Cardiac muscle cell (in vitro differentiated cells and primary cell): Measurements from ENCODE around the gene KRTAP12-4. TPM values are rescaled to one million over a fixed set of nuclear protein-coding genes. Genes with fewer than 3 reads are reported as not detected.
A peak's percentile ranks its signal among the peaks of the same experiment; 100 is the strongest.

Experiments
- DNase-seq, 2 donors: peaks; one replicate each; pipeline versions ENCODE4 v3.0.0 to v3.0.0-alpha.2; 2010 to 2017; ENCODE audit warnings: low read depth in 1 of 2, low spot score in 1 of 2
- H3K27ac ChIP-seq: fragments of 200-600 bp; sonication (generic); 2 replicates; pipeline ENCODE4 v1.5.1; 2016
- H3K27me3 ChIP-seq: fragments of 200-600 bp; sonication (generic); 2 replicates; pipeline ENCODE4 v1.6.0; 2016; ENCODE audit warnings: control low read depth
- H3K36me3 ChIP-seq: fragments of 200-600 bp; sonication (generic); 2 replicates; pipeline ENCODE4 v1.5.1; 2016; ENCODE audit warnings: control low read depth
- H3K4me1 ChIP-seq: fragments of 200-600 bp; sonication (generic); 2 replicates; pipeline ENCODE4 v1.8.1; 2017; ENCODE audit warnings: low read depth, mild to moderate bottlenecking, mixed run types
- H3K4me3 ChIP-seq: fragments of 200-600 bp; sonication (generic); 2 replicates; pipeline ENCODE4 v1.5.1; 2016; ENCODE audit warnings: mild to moderate bottlenecking
- H3K9me3 ChIP-seq: fragments of 200-600 bp; sonication (generic); 2 replicates; pipeline ENCODE4 v1.5.1; 2017; ENCODE audit warnings: low read depth, mild to moderate bottlenecking, control low read depth
- CTCF ChIP-seq: IDR thresholded peaks from 2 replicates; pipeline ENCODE4 v1.5.1; 2012; ENCODE audit warnings: low read depth, mild to moderate bottlenecking, low read length
- polyA plus RNA-seq: library from polyadenylated mRNA; unstranded; fragments of >200 nt; fragmentation: Nextera tagmentation; extraction: Ambion mirVana; gene quantifications from 2 replicates; pipeline ENCODE4 v1.2.1, GENCODE V29; 2016
- total RNA-seq: library from RNA; depleted of rRNA; stranded (reverse); fragments of >200 nt; gene quantifications from 2 replicates; pipeline ENCODE4 v1.2.3, GENCODE V29; 2016

The KRTAP12-4 gene
- total and polyA plus RNA-seq, 2 experiments from 2014 or later = not detected

DNA sequence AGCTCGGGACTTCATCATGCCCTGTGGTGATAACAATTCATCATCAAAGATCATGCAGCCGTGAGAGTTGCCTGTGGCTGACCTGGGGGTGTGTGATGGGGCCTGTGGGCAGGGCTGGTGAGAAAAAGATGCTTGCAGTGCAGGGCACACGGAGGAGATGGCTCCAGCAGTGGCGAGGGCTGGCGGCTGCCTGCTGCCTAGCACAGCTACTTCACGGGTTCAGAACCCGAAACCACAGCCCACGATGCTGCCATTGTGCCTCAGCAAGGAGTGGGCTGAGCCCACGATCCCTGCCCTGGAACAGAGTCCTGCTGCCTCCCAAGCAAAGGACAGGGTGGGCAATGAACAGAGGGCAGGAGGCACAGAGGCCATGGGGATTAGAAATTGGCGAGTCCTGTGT lies 28.2 kb downstream of the KRTAP12-4 start:
- H3K4me3 ChIP-seq = no peak overlapping the region
- H3K27me3 ChIP-seq = no peaks in the 10 kb centered on the region
- no peak for TF ChIP-seq CTCF
- H3K27ac ChIP-seq = no peak overlapping the region
- no peaks in the 10 kb centered on the region for H3K9me3 ChIP-seq
- no peaks in the 10 kb centered on the region for H3K4me1 ChIP-seq
- no peak for DNase-seq
- H3K36me3 ChIP-seq = no peaks in the 10 kb centered on the region

DNA sequence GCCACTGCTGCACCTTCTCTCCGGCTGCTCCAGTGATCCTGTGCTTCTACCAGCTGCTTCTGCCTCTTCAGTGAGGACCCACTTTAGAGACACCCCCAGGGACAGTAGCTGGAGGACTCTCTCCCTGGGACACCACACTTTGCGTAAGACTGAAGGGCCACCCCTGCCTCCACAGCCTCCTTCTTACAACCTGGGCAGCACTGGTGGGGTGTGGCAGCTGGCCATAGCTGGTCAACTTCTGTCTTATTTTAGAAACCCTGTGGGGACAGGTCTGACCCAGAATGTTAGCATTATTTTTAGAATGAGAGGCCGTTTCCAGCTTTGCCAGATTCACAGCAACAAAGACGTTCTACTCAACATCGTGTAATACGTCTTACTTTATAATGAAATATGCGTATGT lies 28.7 kb downstream of the KRTAP12-4 start:
- Histone ChIP-seq H3K27me3 (no peaks in the 10 kb centered on the region), H3K9me3 (no peaks in the 10 kb centered on the region), H3K4me3 (no peak overlapping the region), H3K27ac (no peak overlapping the region), H3K36me3 (no peaks in the 10 kb centered on the region), H3K4me1 (no peaks in the 10 kb centered on the region)
- DNase-seq = no peak
- no peak for TF ChIP-seq CTCF

DNA sequence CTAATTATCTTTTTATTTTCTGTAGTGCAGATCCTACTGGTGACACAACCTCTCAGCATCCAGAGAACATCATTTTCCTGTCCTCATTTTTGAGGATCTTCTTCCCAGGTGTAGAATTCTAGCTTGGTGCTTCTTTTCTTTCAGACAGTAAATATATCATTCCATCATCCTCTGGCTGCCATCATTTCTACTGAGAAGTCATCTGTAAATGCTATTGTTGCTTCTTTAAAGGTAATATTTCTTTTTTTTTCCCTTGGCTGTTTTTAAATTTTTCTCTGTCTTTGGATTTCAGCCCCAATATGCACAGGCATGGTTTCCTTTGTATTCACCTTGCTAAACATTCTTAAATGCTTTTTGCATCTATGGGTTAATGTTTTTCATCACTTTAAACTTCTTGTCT lies 30.9 kb downstream of the KRTAP12-4 start:
- no peaks in the 10 kb centered on the region for H3K36me3 ChIP-seq
- TF ChIP-seq CTCF = no peak
- H3K27ac ChIP-seq = no peak overlapping the region
- H3K9me3 ChIP-seq = no peaks in the 10 kb centered on the region
- no peaks in the 10 kb centered on the region for H3K27me3 ChIP-seq
- no peak overlapping the region for H3K4me3 ChIP-seq
- DNase-seq = no peak
- no peaks in the 10 kb centered on the region for H3K4me1 ChIP-seq

- Histone ChIP-seq H3K27me3 (no peaks in the 10 kb centered on the region), H3K9me3 (no peaks in the 10 kb centered on the region), H3K4me3 (no peak overlapping the region), H3K36me3 (no peaks in the 10 kb centered on the region), H3K27ac (no peak overlapping the region), H3K4me1 (no peaks in the 10 kb centered on the region)
- no peak for DNase-seq
- no peak for TF ChIP-seq CTCF
Observed at GRCh38 chr21:44619886-44620285, 34.6 kb downstream of the KRTAP12-4 start.

DNA sequence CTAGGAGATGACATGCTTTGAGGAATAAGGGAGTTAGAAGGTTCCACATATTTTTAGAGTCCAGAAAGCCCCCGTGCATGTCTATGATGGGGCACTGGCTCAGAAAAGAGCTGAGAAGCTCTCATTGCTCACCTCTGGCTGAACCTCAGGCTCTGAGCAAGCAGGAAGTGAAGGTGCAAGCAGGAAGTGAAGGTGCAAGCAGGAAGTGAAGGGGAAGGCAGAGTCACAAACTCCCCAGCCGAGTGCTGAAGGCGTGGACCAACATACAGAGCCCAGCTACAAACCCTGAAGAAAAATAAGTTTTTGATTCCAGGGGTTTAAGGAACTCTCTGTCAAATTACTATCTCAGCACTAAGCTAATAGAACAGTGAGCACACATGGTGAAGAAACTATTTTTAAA lies 35.5 kb downstream of the KRTAP12-4 start:
- Histone ChIP-seq H3K4me1 (no peaks in the 10 kb centered on the region), H3K27me3 (no peaks in the 10 kb centered on the region), H3K4me3 (no peak overlapping the region), H3K36me3 (no peaks in the 10 kb centered on the region), H3K9me3 (no peaks in the 10 kb centered on the region), H3K27ac (no peak overlapping the region)
- no peak for DNase-seq
- TF ChIP-seq CTCF = no peak

GRCh38 chr21:44618504-44618903 lies 36.0 kb downstream of the KRTAP12-4 start:
- TF ChIP-seq CTCF = no peak
- H3K27me3 ChIP-seq = no peaks in the 10 kb centered on the region
- no peak overlapping the region for H3K4me3 ChIP-seq
- no peaks in the 10 kb centered on the region for H3K9me3 ChIP-seq
- no peak overlapping the region for H3K27ac ChIP-seq
- H3K4me1 ChIP-seq = no peaks in the 10 kb centered on the region
- H3K36me3 ChIP-seq = no peaks in the 10 kb centered on the region
- DNase-seq = peak in 1 of 2 donors; percentile 9
